HG02623 (cell line): Measurements from ENCODE around the gene COL23A1.
"Not testable (repeated sequence)": the region's sequence is repeated elsewhere in the genome, so short reads cannot be mapped to it uniquely, and the experiment has no call there.

ENCODE experiments used
- ATAC-seq: cut with Tn5 transposase; IDR thresholded peaks from one replicate; pipeline ENCODE4 v1.9.1; 2021; ENCODE audit warnings: moderate library complexity; ENCODE audit not compliant: unreplicated experiment

The COL23A1 gene

DNA sequence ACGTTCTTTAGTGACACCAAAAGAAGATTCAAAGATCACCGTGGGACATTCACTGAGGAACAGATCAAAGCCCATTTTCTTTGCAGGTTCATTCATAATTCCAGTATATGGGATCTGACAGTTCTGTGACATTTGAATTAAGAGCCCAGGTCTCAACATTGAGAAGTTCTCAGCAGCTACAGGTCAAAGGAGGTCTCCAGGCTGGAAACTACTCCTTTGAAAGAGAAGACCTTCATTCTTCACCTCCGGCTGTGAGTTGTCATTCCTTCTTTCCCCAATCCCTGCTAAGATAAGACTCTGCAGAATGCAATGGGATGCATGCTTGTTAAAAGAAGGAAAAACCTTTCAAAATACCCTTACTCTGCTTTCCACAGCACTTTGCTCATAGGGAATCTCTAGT, 79.0 kb downstream of the COL23A1 start:
- no peak for ATAC-seq

DNA sequence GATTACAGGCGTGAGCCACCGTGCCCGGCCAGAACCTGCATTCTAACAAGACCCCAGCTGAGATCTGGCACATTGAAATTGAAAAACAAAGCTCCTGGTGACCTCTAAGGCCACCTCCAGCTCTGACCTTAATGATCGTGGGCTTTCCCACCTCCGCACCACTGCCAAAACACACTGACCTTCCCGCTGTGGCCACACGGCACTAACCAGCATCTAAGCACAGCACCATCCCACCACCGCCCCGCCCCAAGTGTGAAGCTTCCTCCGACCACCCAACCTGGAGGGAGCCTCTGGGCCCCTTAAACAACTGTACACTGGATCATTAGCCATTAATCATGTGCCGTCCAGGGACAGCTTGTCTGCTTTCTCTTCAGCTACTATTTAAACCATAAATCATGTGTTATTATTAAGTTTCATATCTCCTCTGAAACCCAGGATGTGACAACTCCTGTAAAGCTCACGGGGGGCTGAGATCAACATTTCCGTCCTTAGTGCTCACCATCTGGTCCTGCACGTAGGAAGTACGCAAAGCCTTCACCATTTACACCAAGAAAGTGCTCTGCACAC, 80.6 kb downstream of the COL23A1 start:
- no peak for ATAC-seq

DNA sequence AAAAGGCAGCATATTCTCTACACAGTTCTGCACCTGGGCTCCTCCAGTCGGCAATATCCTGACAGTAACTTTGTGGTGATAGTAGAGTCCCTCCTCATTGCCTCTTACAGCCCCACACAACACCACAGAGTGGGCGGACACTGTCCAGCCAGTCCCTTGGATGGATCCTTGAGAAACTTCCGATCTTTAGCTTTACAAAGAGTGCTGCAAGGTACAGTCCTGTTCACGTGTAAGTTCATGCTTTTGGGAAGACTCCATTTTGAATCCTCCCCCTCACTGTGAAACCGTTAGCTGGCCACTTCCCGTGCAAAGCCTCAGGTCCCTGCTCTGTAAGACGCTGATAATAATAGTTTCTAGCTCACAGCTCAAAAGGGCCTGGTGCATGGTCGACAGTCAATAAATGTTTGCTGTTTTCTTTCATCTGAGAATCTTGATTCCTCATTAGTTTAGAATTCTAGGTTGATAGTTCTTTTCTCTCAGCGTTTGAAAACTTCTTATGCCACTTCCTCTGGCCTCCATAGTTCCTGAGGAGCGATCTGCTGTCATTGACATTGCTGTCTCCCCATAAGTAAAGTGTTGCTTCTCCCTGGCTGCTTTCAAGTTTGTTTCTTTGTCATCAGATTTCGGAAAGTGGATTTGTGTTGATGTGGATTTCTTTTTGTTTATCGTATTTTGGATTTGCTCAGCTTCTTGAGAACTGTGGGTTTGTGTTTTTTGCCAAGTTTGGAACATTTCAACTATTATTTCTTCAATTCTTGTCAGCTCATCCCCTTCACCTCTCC, 82.9 kb downstream of the COL23A1 start:
- ATAC-seq, result no peak

DNA sequence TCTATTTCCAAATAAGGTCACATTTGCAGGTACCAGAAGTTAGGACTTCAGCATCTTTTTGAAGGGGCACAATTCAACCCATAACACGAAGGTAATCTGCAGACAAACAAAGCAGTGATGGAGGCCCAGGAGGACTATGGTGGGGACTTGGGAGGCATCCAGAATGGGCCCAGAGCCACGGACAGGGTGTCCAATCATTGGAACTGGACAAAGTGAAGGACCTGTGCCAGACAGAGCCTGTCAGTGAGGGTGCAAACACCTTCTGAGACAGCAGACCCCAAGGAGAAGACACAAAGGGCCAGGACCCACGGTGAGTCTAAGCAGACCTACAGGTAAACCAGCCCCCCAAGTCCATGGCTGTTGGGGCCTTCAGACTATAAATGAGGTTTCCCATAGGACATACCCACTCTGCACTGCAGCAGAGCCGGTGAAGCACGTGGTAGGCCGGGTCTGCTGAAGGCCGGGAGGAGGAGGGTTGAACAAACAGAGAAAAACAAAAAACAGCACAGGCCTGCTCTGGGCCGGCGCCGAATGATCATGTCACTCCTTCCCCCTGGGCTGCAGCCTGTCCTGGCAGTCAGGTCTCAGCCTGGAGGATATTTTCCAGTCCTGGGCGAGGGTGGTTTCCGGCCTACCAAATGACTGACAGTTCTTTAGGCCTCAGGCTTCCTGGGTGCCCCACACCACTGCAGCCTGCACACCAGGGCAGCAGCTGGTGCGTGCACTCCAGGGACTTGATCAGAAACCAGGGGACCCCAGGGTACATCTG, 84.4 kb downstream of the COL23A1 start:
- no peak for ATAC-seq

DNA sequence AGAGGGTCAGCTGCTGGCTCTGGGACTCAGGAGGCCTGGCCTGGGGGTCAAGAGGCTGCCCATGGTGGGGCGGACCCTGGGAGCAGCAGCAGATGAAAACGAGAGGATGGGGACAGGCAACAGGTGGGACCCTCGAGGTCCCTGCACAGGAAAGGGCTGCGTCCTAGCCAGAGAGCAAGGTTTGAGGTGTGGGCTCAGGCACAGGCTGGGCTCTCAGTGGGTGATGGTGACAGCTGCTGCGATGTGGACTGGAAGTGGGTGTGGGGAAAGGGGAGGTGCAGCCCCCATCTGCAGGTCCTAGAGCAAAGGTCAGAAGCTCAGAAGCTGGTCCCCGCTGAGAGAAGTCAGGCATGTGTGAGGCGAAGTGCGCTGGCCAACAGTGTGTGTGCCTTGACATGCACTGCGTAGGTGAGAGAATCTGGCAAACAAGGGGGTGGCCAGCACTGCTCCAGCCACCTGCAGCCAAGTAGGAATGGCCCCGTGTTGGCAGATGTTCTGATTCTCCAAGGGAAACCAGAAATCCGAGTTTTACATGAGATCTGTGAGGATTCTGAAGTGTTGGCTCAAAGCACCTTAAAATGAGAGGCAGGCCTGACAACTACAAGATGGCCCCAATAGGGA, 85.7 kb downstream of the COL23A1 start:
- no peak for ATAC-seq

DNA sequence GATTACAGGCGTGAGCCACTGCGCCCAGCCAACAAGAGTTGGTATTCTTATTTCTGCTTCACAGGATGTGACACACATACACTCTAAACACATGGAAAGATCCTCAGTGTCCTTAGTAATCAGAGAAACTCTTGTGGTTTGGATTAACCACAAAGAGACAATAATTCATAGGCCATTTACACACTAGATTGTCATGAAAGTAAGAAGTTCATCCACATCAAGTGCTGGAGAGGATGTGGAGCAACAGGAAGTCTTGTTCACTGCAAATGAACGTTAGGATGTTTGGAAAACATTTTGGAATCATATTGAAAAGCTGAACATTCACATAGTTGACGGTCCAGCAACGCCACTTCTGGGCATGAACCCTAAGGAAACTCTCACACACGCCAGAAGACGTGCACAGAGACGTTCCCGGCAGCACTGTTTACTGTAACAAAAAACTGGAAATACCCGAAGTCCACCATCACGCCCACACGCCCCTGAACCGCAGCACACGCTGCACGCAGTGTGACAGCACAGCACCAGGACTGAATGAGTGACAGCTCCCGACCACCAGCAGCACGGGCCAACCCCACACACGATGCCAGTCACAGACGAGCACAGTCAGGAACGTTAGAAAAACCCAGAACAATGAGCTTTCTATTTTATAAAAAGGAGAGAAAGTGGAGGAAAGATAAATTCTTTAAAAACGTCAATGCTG, 87.6 kb downstream of the COL23A1 start:
- no peak for ATAC-seq

DNA sequence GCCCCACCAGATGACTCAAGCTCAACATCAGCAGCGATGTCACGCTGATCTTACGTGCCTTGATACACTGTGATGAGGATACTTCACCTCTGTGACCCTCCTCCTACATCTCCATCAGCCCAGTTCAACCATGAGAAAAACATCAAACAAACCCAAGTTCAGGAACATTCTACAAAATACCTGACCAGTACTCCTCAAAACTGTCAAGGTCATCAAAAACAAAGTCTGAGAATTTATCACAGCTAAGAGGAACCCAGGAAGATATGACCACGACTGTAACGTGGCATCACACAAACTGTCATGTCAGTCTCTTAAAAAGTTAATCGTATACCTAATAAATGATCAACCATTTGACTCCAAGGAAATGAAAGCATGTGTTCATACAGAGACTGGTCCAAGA, 90.8 kb downstream of the COL23A1 start:
- ATAC-seq, result no peak

DNA sequence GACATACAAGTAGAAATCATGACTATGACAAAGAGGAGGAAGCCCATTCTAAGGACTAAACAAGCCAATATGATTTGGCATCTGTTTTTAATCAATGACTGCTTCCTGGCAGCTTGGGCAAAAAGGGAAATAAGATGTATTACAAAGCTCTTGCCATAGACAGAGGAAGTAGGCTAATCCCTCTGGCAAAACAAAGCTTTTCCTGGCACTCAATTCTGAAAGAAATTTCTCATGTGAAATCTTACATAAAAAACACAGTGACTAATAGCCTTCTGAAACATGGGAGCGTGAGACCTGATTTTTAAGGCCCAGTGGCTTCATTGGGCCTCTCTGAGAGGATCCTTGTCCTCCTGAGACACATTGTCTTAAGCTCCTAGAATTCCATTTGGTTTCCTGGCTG, 93.6 kb downstream of the COL23A1 start:
- no peak for ATAC-seq

DNA sequence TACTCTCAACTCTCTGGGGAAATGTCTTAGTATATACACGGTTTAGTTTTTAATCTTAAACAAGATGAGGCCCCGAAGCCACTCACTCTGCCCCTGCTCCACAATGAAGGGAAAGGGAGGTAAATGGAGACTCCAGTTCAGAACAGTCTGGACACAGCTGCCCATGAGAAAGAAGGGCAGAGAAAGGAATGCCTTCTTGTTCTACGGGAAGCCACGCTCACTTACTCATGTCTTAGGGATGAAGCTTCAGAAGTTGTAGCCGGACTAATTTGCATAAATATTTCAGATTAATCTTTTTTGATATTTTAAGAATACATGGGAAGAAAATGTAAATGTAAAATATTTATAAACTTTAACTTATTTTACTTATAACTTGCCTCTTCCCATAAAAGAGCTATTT, 94.0 kb downstream of the COL23A1 start:
- no peak for ATAC-seq

DNA sequence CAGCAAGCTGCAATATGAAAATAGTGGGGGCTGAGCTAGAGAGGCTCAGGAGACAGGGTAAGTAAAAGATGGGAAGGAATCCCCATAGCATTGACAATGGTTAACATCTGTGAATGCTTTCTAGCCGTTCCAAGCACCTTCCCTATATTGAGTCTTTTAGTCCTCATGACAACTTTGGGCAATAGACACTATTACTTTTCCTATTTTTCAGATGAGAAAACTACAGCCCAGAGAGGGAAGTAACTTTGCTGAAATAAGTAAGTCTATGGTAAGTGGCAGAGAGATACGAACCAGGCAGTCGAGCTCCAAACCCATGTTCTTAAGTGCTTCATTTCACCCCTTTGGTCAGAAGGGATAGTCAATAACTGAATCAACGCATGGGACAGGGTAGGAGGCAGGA, 94.5 kb downstream of the COL23A1 start:
- ATAC-seq, result no peak

DNA sequence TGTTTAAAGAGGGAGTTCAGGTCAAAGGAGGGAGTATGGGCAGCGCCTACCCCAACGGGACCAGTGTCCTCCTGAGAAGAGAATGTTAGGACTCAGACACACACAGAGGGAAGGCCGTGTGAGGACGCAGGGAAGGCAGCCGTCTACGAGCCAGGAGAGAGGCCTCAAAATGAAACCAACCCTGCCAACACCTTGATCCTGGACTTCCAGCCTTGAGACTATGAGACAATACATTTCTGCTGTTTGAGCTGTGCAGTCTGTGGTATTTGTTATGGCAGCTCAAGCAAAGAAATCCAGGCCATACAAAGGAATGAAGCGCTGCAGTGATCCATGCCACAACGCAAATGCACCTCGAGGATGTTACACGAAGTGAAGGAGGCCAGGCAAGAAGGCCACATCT, 97.9 kb downstream of the COL23A1 start:
- ATAC-seq, result no peak

DNA sequence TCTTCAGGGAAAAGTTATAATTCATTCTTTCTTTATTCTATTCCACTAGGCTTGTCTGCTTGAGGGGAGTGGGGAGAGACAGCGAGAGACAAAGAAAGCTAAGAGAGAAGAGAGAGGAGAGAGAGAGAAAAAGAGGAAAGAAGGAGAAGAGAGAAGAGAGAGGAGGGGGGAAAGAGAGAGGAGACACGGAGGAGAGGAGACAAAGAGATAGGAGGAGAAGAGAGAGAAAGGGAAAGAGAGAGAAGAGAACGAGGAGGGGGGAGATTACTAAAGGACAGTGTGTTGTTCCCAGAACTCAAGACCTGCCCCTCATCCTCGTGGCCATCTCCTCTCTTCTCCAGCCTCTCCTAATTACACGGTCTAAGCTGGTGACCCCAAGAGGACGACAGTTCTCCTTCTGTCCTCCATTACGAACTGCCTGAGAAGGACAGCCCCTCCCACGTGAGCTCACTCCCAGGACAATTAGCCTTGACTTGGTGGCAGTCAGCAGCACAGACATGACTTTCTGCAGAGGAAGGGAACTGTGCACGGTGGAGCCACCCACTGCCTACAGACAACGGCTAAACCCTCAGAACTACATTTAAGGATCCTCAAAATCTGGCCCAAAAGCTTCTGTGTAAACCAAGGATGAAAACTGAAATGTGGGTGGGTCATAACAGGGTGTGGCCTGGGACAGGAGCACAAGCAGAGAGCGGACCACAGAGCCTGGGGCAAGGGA, 99.1 kb downstream of the COL23A1 start:
- no peak for ATAC-seq

DNA sequence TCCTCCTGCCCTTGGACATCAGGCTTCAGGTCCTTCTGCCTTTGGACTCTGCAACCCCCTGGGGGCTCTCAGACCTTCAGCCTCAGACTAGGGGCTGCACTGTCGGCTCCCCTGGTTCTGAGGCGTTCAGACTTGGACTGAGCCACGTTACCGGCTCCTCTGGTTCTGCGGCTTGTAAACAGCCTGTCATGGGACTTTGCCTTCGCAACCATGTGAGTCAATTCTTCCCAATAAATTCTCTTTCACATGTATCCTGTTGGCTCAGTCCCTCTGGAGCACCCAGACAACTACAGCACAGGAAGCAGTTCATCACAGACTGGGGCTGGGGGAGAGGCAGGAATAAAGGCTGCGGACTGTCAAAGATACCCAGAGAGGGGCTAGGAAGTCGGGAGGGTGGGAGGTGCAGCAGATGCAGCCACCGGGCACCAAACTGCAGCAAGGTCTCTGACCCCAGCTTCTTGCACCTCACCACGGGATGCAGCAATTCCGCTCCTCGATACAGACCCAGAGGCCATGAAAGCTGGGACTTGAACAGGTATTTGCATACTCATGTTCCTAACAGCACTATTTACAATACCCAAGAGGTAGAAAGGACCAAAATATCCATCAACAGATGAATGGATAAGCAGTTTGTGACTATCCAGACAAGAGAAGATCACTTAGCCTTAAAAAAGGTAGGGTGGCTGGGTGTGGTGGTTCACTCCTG, 100.8 kb downstream of the COL23A1 start:
- no peak for ATAC-seq

DNA sequence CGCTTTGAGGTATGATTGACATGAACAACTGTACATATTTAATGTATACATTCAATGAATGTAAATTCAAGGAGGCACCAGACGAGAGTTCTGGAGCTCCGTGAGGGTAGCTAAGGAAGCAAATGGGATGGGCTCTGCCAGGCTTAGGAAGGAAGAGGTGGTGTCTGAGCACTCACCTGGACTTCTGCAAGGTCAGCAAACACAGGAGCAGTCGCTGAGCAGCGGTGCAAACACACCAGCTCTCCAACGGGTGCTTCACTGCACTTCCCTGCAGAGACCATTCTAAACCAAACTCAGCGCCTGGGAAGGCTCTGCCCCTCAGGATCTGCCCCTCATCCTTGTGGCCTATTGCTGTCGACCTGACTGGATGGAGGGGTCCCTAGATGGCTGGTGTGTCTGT, 101.5 kb downstream of the COL23A1 start:
- ATAC-seq, result no peak

DNA sequence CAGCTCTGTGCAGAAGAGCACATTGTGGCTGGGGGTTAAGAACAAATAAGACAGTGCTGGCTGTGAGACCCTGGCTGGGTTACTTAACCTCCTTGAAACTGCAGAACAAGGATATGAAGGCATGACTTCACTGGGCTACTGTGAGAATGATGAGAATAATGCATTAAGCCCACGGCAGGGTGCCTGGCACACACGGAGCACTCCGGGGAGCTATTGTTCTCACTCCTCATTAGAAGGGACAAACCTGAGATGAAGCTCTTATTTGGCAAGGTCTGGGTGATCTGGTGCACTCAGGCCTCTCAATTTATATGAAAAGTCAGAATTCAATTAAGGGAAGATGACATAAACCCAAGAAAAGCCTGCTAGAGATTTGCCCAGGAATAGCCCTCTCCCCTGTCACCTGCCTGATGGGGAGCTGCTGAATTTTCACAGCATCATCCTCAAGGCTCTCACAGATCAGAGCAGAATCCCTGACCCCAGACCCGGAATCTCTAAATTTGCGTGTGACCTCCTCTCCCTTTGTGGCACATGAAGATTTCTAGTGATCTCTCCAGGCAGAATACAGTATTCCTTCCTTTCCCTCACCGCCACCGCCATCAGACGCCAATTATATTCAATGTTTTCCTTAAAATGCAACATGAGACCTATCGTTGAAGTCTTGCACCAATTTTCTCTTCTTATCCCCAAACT, 102.1 kb downstream of the COL23A1 start:
- no peak for ATAC-seq

DNA sequence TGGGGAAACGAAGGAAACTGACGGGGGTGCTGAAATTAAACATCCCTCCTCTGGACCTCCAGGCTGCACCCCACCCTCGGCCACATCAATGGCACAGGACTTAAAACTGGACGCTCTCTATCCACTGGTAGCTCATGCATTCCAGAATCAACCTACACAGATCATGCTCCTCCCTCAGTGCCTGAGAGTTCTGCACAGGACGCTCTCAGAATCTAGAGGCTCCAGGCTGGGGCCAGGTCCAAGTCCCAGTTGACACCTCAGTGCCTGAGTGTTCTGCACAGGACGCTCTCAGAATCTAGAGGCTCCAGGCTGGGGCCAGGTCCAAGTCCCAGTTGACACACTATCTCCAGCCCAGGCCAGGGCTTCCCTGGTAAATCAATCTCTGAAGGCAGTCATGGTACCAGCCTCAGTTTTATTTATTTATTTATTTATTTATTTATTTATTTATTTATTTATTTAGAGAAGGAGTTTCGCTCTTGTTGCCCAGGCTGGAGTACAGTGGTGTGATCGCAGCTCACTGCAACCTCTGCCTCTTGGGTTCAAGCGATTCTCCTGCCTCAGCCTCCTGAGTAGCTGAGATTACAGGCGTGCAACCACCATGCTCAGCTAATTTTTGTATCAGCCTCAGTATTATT, 103.2 kb downstream of the COL23A1 start:
- not testable (repeated sequence) for ATAC-seq

DNA sequence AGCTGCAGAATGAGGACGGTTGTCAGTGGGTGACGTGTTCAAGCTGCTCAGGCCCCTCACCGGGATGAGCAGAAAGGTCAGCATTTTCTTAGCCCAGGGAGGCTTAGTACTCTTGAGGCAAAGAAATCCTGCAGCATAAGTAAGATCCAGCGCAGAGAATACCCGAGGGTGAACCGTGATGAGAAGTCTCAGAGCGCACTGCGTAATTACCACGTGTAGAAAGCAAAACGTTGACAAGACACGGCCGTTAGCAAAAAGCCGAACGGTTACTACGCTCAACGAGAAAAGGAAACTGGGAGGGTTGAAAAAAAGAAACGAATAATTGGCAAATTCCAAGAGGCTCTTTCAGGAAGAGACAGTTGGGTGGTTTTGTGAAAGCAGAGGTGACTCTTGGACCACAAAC, 104.0 kb downstream of the COL23A1 start:
- ATAC-seq, result no peak

DNA sequence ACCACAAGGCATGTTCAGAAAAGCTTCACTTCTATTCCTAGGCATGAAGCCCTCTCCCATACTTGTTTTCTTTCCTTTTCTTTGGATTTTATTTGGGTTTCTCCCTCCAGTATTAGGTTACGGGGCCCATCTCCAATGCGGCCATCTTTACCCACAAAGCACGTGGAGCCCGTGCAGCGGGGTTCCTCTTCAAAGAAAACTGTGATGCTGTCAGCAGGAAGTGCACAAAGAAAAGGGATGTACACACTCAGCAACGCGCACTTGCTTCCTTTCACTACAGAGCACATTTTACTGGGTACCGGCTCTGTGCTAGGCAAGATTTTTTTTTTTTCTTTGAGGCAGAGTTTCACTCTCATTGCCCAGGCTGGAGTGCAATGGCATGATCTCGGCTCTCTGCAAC, 106.6 kb downstream of the COL23A1 start:
- no peak for ATAC-seq

DNA sequence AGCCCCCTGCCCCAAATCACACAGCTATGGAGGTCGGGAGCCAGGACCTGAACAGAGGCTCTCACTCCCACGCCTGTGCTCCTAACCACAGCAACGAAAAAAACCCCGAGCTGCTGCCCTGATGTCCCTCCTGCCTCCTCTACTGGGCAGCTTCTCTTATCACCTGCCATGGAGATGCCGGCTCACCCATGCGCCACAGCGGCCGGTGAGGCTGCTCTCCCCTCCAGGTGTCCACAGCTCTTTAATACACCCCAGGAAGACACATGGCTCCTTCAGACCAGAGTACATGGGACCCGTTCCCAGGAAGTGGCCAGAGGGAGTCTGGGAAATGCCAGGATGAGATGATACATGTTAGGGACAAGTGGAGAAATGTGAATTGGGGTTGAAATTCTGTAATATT, 110.9 kb downstream of the COL23A1 start:
- no peak for ATAC-seq
